ENCODE measurements around the gene C10orf90. TPM values are rescaled to one million over a fixed set of nuclear protein-coding genes. Genes with fewer than 3 reads are reported as not detected.

C10orf90 gene
- total RNA-seq, 1 experiment from 2014 or later, result not detected

DNA sequence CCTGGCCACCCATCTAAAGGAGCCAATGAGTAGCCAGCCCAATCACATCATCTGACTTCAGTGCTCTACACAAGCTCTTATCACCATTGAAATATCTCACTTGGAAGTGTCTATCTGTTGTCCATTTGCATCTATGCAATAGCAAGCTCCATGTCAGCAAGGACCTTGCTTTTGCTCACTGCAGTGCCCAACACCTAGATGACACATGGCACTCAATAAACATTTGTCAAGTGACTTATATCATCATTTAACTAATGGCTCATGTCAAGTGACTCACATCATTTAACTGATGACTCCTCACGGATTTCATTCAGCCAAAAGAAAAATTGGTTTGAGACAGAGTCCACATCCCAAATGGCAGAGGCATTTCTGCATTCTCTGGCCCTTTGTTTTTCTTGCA, 189.3 kb downstream of the C10orf90 start:
- POLR2A ChIA-PET, result no interaction called here
- Mint-ChIP-seq H3K27ac (ENCODE audit: low read depth, unreplicated experiment) (no peak overlapping the region), H3K4me1 (ENCODE audit: insufficient read depth, unreplicated experiment) (no peaks in the 10 kb centered on the region), H3K9me3 (ENCODE audit: unreplicated experiment) (no peaks in the 10 kb centered on the region), H3K27me3 (ENCODE audit: insufficient read depth, unreplicated experiment) (no peaks in the 10 kb centered on the region), H3K4me3 (ENCODE audit: unreplicated experiment) (no peak overlapping the region), H3K36me3 (ENCODE audit: insufficient read depth, unreplicated experiment) (no peaks in the 10 kb centered on the region)
- no TSS peak for BruUV-seq (replicated peaks)
- CTCF ChIA-PET, result no interaction called here
- intact Hi-C loops (cut with micrococcal nuclease), result no loop called here
- DNase-seq (ENCODE audit: unreplicated experiment), result no peak
- TF ChIP-seq, protein P1, sequence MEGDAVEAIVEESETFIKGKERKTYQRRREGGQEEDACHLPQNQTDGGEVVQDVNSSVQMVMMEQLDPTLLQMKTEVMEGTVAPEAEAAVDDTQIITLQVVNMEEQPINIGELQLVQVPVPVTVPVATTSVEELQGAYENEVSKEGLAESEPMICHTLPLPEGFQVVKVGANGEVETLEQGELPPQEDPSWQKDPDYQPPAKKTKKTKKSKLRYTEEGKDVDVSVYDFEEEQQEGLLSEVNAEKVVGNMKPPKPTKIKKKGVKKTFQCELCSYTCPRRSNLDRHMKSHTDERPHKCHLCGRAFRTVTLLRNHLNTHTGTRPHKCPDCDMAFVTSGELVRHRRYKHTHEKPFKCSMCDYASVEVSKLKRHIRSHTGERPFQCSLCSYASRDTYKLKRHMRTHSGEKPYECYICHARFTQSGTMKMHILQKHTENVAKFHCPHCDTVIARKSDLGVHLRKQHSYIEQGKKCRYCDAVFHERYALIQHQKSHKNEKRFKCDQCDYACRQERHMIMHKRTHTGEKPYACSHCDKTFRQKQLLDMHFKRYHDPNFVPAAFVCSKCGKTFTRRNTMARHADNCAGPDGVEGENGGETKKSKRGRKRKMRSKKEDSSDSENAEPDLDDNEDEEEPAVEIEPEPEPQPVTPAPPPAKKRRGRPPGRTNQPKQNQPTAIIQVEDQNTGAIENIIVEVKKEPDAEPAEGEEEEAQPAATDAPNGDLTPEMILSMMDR (IDR thresholded peaks at IDR 0.05; ENCODE audit: unreplicated experiment), result no peak

DNA sequence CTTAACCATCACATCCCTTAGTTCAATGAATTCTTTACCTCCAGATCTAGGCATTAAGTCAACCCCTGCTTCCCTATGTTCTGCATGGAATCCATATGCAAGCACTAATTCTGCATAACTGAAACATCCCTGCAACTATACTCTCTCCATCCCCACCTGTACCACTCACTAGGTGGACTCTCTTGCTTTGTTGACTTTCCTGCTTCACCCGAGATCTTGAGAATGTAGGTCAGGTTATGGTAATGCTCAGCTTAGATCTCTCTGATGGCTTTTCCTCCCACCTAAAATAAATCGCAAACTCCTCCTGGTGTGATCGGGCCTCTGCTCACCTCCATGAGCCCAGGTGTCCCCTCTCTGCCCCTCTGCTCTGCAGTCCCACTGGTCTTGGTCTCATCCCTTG, 189.8 kb downstream of the C10orf90 start:
- no TSS peak for BruUV-seq (replicated peaks)
- ChIA-PET POLR2A (no interaction called here), CTCF (no interaction called here)

DNA sequence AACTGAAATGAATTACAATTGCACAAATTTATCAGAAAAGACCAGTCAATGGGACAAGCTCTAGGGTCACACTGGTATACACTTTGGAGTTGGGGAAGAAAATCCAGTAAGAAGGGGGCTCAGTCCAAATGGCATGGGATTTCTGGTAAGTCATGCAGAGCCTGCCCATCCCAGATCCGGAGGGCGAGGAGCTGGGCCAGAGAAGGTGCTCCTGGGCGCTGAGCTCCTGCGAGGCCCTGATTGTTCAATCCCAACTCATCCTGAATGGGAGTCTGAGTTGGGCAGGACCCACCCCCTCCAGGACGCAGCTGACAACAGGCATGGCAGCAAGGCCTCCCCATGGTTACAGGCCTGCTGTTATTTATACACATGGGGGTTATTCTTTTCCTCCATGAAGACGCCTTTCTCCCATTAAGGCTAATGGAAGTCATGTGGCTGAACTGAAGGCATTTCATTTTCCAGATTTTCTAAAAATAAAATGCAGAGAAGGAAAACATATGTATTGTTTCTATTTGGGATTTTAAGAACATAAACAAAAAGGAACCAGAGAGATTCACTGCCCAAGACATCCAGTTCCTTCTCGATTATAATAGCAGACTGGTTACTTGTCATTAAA, 191.1 kb downstream of the C10orf90 start:
- Mint-ChIP-seq H3K4me3 (ENCODE audit: unreplicated experiment) (no peak overlapping the region), H3K4me1 (ENCODE audit: insufficient read depth, unreplicated experiment) (no peaks in the 10 kb centered on the region), H3K27me3 (ENCODE audit: insufficient read depth, unreplicated experiment) (no peaks in the 10 kb centered on the region), H3K9me3 (ENCODE audit: unreplicated experiment) (no peaks in the 10 kb centered on the region), H3K27ac (ENCODE audit: low read depth, unreplicated experiment) (no peak overlapping the region), H3K36me3 (ENCODE audit: insufficient read depth, unreplicated experiment) (no peaks in the 10 kb centered on the region)
- ChIA-PET POLR2A (interaction anchor here (0.6 to 0.9 kb wide), 2 partner anchors 9 to 378 kb away, joined by 3 read pairs; no protein-coding TSS in a partner anchor), CTCF (no interaction called here)
- no peak for DNase-seq (ENCODE audit: unreplicated experiment)
- no TSS peak for BruUV-seq (replicated peaks)
- TF ChIP-seq, protein P1 (IDR thresholded peaks at IDR 0.05; ENCODE audit: unreplicated experiment), result no peak
- intact Hi-C loops (cut with micrococcal nuclease), result no loop called here

More for the DNA sequence above, 189.8 kb downstream of the C10orf90 start:
- Mint-ChIP-seq H3K27me3 (ENCODE audit: insufficient read depth, unreplicated experiment) (no peaks in the 10 kb centered on the region), H3K4me1 (ENCODE audit: insufficient read depth, unreplicated experiment) (no peaks in the 10 kb centered on the region), H3K27ac (ENCODE audit: low read depth, unreplicated experiment) (no peak overlapping the region), H3K9me3 (ENCODE audit: unreplicated experiment) (no peaks in the 10 kb centered on the region), H3K4me3 (ENCODE audit: unreplicated experiment) (no peak overlapping the region), H3K36me3 (ENCODE audit: insufficient read depth, unreplicated experiment) (no peaks in the 10 kb centered on the region)
- intact Hi-C loops (cut with micrococcal nuclease), result no loop called here
- DNase-seq (ENCODE audit: unreplicated experiment), result no peak
- TF ChIP-seq, protein P1 (IDR thresholded peaks at IDR 0.05; ENCODE audit: unreplicated experiment), result no peak

DNA sequence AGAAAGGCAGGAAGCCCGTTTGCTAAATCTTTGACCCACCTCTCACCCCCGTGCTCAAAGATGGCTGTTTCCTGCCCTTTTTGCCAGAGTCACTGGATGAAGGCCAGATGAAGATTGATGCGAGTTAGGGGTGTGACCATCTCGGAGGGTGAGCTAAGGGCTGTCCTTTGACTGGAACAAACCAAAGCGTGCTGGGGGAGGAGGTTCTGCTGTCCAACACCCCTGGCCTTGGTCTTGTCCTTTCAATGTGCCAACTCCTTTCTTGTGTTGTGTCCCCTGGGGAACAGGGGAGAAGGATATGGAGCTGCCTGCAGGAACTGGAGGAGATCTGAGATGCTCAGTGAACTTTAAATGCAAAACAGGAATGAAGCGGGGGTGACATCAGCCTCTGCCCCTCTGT, 191.9 kb downstream of the C10orf90 start:
- Mint-ChIP-seq H3K36me3 (ENCODE audit: insufficient read depth, unreplicated experiment) (no peaks in the 10 kb centered on the region), H3K27ac (ENCODE audit: low read depth, unreplicated experiment) (no peak overlapping the region), H3K9me3 (ENCODE audit: unreplicated experiment) (peaks cover 2% of the 10 kb centered on the region), H3K27me3 (ENCODE audit: insufficient read depth, unreplicated experiment) (no peaks in the 10 kb centered on the region), H3K4me3 (ENCODE audit: unreplicated experiment) (no peak overlapping the region), H3K4me1 (ENCODE audit: insufficient read depth, unreplicated experiment) (no peaks in the 10 kb centered on the region)
- no peak for DNase-seq (ENCODE audit: unreplicated experiment)
- TF ChIP-seq, protein P1 (IDR thresholded peaks at IDR 0.05; ENCODE audit: unreplicated experiment), result no peak
- ChIA-PET POLR2A (interaction anchor here (0.9 kb wide), 1 partner anchor 10 kb away, joined by 3 read pairs; no protein-coding TSS in a partner anchor), CTCF (no interaction called here)
- intact Hi-C loops (cut with micrococcal nuclease), result no loop called here
- no TSS peak for BruUV-seq (replicated peaks)
